GM06990 (cell line): ENCODE results near the gene PADI2.

Experiments used
- DNase-seq: peaks from one replicate; pipeline ENCODE4 v3.0.0-alpha.2; 2011; ENCODE audit not compliant: insufficient read length; ENCODE audit errors: extremely low read depth
- H3K27me3 ChIP-seq: replicated peaks from 2 replicates; pipeline ENCODE4 v1.6.0; 2011; ENCODE audit warnings: low read length; ENCODE audit not compliant: control insufficient read depth, insufficient read depth
- H3K36me3 ChIP-seq: 2 replicates; pipeline ENCODE4 v1.5.1; 2011; ENCODE audit warnings: low read length; ENCODE audit not compliant: control insufficient read depth, insufficient read depth
- H3K4me3 ChIP-seq: replicated peaks from 2 replicates; pipeline ENCODE4 v1.5.1; 2011; ENCODE audit warnings: low read depth, mild to moderate bottlenecking, control low read depth, low read length
- CTCF ChIP-seq: IDR thresholded peaks from 2 replicates; pipeline ENCODE4 v1.5.1; 2011; ENCODE audit warnings: low read length, control low read depth, mild to moderate bottlenecking, inconsistent platforms; ENCODE audit not compliant: insufficient read depth, poor library complexity, severe bottlenecking

PADI2 gene

DNA sequence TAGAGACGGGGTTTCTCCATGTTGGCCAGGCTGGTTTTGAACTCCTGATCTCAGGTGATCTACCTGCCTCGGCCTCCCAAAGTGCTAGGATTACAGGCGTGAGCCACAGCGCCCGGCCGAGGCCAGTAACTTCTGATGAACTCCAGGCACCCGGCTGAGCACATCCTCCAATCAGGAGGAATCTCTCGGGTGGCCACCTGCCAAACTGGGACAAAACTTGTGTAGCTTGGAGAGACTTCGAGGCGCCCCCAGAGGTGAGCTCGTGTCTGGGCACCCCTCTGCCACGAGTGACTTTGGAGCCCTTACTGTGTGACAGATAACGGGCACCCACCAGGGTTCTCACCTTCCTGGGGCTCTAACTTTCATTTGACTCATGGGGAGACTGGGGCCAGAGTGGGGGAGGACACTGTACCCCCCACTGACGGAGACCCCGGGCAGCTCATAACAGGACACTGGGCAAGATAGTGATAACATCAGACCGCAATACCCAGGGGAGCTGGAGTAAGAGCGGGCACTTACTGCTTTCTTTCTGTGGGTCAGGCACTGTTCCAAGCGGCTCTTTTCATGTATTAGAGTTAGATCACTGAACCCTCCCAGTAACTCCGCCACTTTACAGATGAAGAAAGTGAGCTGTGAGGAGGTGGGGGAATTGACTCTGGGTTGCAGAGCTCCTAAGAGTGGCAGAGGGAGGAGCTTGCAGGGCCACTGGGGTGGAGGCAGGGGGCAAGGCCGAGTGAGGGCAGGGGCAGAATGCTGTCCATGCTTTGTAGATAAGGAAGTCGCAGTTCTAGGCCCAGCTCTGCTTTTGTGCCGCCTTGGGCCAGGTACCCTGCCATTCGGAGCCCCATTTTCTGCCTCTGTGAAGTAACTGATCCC lies 1.9 kb upstream of the PADI2 start:
- no peak for DNase-seq
- H3K4me3 ChIP-seq: no peak overlapping the region
- H3K27me3 ChIP-seq: peaks cover 3% of the 10 kb centered on the region; the same call in 1 of the 2 replicates
- H3K36me3 ChIP-seq: no peaks in the 10 kb centered on the region
- TF ChIP-seq CTCF: peak; percentile 15

- no peak for DNase-seq
- Histone ChIP-seq H3K36me3 (no peaks in the 10 kb centered on the region), H3K4me3 (no peak overlapping the region), H3K27me3 (peaks cover 3% of the 10 kb centered on the region; the same call in 1 of the 2 replicates)
- TF ChIP-seq CTCF: no peak
Observed at GRCh38 chr1:17120481-17120877, 1.2 kb upstream of the PADI2 start.

DNA sequence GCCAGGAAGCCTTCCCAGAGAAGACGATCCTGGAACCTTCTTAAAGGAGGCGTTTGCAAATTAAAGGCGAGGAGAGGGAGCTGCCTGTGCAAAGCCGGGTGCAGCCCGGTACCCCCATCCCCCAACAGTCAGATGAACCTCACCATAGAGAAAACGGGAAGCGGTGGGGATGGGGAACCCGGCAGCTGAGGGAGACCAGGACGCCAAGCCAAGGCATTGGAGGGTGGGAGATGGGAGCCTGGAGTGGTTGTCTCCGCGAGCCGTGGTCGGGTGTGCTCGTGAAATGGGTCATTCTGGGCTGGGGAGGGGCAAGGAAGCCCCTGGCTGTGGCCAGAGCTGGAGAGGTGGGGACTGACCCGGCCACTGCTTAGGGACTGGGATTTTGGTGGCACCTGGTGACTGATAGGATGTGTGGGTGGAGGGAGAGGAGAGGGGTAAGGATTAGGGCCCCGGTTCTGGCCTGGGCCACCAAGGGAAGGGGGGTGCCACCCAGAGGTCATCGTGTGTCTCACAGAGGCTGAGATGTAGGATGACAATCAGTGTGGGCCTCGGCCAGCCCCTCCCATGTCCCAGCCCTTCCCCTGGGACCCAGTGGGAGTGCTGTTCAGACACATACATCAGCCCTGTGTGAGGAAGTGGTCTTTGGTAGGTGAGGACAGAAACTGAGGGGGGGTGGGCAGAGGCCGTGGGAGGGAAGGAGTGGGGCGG lies 676 bp upstream of the PADI2 start:
- H3K27me3 ChIP-seq: peaks cover 3% of the 10 kb centered on the region; the same call in 1 of the 2 replicates
- TF ChIP-seq CTCF: peak; percentile 31
- H3K36me3 ChIP-seq: no peaks in the 10 kb centered on the region
- peak overlapping the region; percentile 40 for H3K4me3 ChIP-seq
- DNase-seq: peak; percentile 68

- H3K27me3 ChIP-seq: peaks cover 3% of the 10 kb centered on the region; the same call in 1 of the 2 replicates
- H3K4me3 ChIP-seq: peak overlapping the region; percentile 12
Observed at GRCh38 chr1:17118706-17119075, 560 bp downstream of the PADI2 start.

GRCh38 chr1:17118268-17118667 lies 983 bp downstream of the PADI2 start:
- TF ChIP-seq CTCF: no peak
- H3K27me3 ChIP-seq: peaks cover 3% of the 10 kb centered on the region; the same call in 1 of the 2 replicates
- H3K36me3 ChIP-seq: no peaks in the 10 kb centered on the region
- H3K4me3 ChIP-seq: no peak overlapping the region
- no peak for DNase-seq

More at GRCh38 chr1:17118706-17119075, 560 bp downstream of the PADI2 start:
- no peak for DNase-seq
- H3K36me3 ChIP-seq: no peaks in the 10 kb centered on the region
- TF ChIP-seq CTCF: no peak
